Measurements from ENCODE around the gene ANKRD16. TPM values are rescaled to one million over a fixed set of nuclear protein-coding genes. Genes with fewer than 3 reads are reported as not detected.

Gene ANKRD16
- total RNA-seq, 4 donors from 2014 or later = 3.3 to 8.9 (median 5.9) TPM

Other genes with a start within 250 kb of the ANKRD16 start
- 10 to 100 TPM; 17.6 to 39.6 (median 19.0) TPM for gene ASB13, start 223.3 kb downstream of the ANKRD16 start, total RNA-seq
- 10 to 100 TPM; 51.8 to 71.8 (median 64.2) TPM for gene TASOR2, start 205.1 kb downstream of the ANKRD16 start, total RNA-seq
- 100 to 1,000 TPM; 186 to 294 (median 225) TPM for gene GDI2, start 76.5 kb downstream of the ANKRD16 start, total RNA-seq
- gene FBH1, start 350 bp upstream of the ANKRD16 start, total RNA-seq = 100 to 1,000 TPM in 2 of 4 donors, 10 to 100 TPM in 2; 76.2 to 108 (median 98.5) TPM
- gene IL15RA, start 87.7 kb upstream of the ANKRD16 start, total RNA-seq = 10 to 100 TPM; 17.7 to 21.9 (median 20.6) TPM
- gene IL2RA, start 172.5 kb upstream of the ANKRD16 start, total RNA-seq = 10 to 100 TPM in 1 of 4 donors, under 1 TPM in 3; 0.31 to 16.3 (median 0.50) TPM
- 10 to 100 TPM; 51.0 to 72.9 (median 66.7) TPM for gene RBM17, start 199.1 kb upstream of the ANKRD16 start, total RNA-seq